A549 (cell line): ENCODE data around the gene MFAP4. TPM values are rescaled to one million over a fixed set of nuclear protein-coding genes. Genes with fewer than 3 reads are reported as not detected.

ENCODE experiments used
- ATAC-seq, 2 experiments: fragments of 200-7000 bp in 1 of 2; fragments of >200 bp in 1 of 2; cut with Nextera tagmentation in 1 of 2; cut with Tn5 transposase in 1 of 2; 3 replicates each; pipeline versions ENCODE4 v1.8.0 to v1.9.1; 2018 to 2020; ENCODE audit warnings: mild to moderate bottlenecking in 1 of 2, moderate library complexity in 1 of 2
- CTCF ChIA-PET: fragments of 300-600 bp; sonication (Branson Sonifier 250); formaldehyde crosslinking; extraction: SDS; loops from one replicate; lab custom pipeline; 2021; ENCODE audit warnings: antibody characterized with exemption, inconsistent platforms; lab: Yijun Ruan, JAX
- POLR2A ChIA-PET: fragments of 350-600 bp; formaldehyde crosslinking; extraction: SDS; loops from one replicate; lab custom pipeline; 2021; ENCODE audit warnings: antibody characterized with exemption, inconsistent platforms; lab: Yijun Ruan, JAX
- DNase-seq, 2 experiments: peaks; one replicate each; pipeline versions ENCODE4 v3.0.0 to v3.0.0-alpha.2; 2011 to 2016; ENCODE audit warnings: low read depth in 1 of 2, low spot score in 1 of 2
- FAIRE-seq: peaks from 2 replicates; lab custom pipeline; 2011; peaks lifted over from hg19 to GRCh38; lab: Jason Lieb, UNC
- H3K27ac ChIP-seq, 2 experiments: fragments of >200 bp; sonication (Bioruptor Twin); formaldehyde crosslinking; 3 replicates each; pipeline ENCODE4 v1.5.1; 2016 to 2017
- H3K4me1 ChIP-seq: fragments of >200 bp; sonication (Bioruptor Twin); formaldehyde crosslinking; 3 replicates; pipeline ENCODE4 v1.6.1; 2016
- H3K4me2 ChIP-seq: fragments of >200 bp; sonication (Bioruptor Twin); formaldehyde crosslinking; 3 replicates; pipeline ENCODE4 v1.6.1; 2016
- H3K4me3 ChIP-seq: fragments of >200 bp; sonication (Bioruptor Twin); formaldehyde crosslinking; 3 replicates; pipeline ENCODE4 v1.5.1; 2016
- H3K9me3 ChIP-seq: fragments of >200 bp; sonication (Bioruptor Twin); formaldehyde crosslinking; 3 replicates; pipeline ENCODE4 v1.6.1; 2016
- CHD4 ChIP-seq: fragments of 200-600 bp; sonication (generic); IDR thresholded peaks from 2 replicates; pipeline ENCODE4 v1.6.1; 2016; ENCODE audit warnings: antibody characterized with exemption, mild to moderate bottlenecking, borderline replicate concordance
- EP300 ChIP-seq, 2 experiments: fragments of >200 bp; sonication (Bioruptor Twin); formaldehyde crosslinking; IDR thresholded peaks; 2 replicates in 1 of 2; 3 replicates in 1 of 2; pipeline ENCODE4 v1.6.1; 2016 to 2017
- FOSL2 ChIP-seq, 2 experiments: fragments of 450-650 bp in 1 of 2; fragments of >200 bp in 1 of 2; sonication (Bioruptor Twin) in 1 of 2; formaldehyde crosslinking; IDR thresholded peaks; 2 replicates each; pipeline versions ENCODE4 v1.5.0 to v1.6.1; 2016 to 2020; ENCODE audit warnings: mild to moderate bottlenecking in 1 of 2, moderate library complexity in 1 of 2
- HDAC2 ChIP-seq: fragments of 200-600 bp; sonication (generic); IDR thresholded peaks from 2 replicates; pipeline ENCODE4 v1.6.1; 2016
- HOXA7 ChIP-seq: fragments of 250-450 bp; sonication (Bioruptor Pico); IDR thresholded peaks from 2 replicates; pipeline ENCODE4 v1.5.0; 2020; ENCODE audit warnings: mild to moderate bottlenecking, moderate library complexity
- HOXB5 ChIP-seq: fragments of 250-450 bp; sonication (Bioruptor Pico); IDR thresholded peaks from 2 replicates; pipeline ENCODE4 v1.5.0; 2020; ENCODE audit warnings: mild to moderate bottlenecking, moderate library complexity
- JUN ChIP-seq, 2 experiments: fragments of >200 bp; sonication (Bioruptor Twin); formaldehyde crosslinking; IDR thresholded peaks; 2 replicates in 1 of 2; 3 replicates in 1 of 2; pipeline ENCODE4 v1.6.1; 2016 to 2017
- KDM1A ChIP-seq: fragments of 200-600 bp; sonication (generic); IDR thresholded peaks from 2 replicates; pipeline ENCODE4 v1.6.1; 2016; ENCODE audit warnings: low read depth, mild to moderate bottlenecking
- NFE2L2 ChIP-seq: fragments of 150-350 bp; conservative IDR thresholded peaks from 2 replicates; pipeline ENCODE4 v1.6.1; 2014; ENCODE audit warnings: low read length
- NR3C1 ChIP-seq: fragments of >200 bp; sonication (Bioruptor Twin); formaldehyde crosslinking; IDR thresholded peaks from 3 replicates; pipeline ENCODE4 v1.6.1; 2017
- POLR2A ChIP-seq: IDR thresholded peaks from 2 replicates; pipeline ENCODE4 v1.6.1; 2012; ENCODE audit warnings: mild to moderate bottlenecking, low read length
- RARB ChIP-seq: fragments of 250-450 bp; sonication (Bioruptor Pico); IDR thresholded peaks from 2 replicates; pipeline ENCODE4 v1.8.0; 2021; ENCODE audit warnings: mild to moderate bottlenecking, moderate library complexity
- RCOR1 ChIP-seq: fragments of 150-350 bp; IDR thresholded peaks from 2 replicates; pipeline ENCODE4 v1.6.1; 2014; ENCODE audit warnings: antibody characterized with exemption, low read length, low read depth
- whole genome bisulfite sequencing: methylation state at CpG from one replicate; pipeline ENCODE4 v1.1.6; 2017; ENCODE audit errors: missing lambda C conversion rate; 5-methylcytosine and 5-hydroxymethylcytosine counted together
- polyA plus RNA-seq, 4 experiments: library from polyadenylated mRNA; depleted of rRNA in 3 of 4; stranded (reverse); fragments of >200 nt; fragmentation: RNase III in 1 of 4; extraction: RNeasy Plus Mini Kit Qiagen cat#74134 plus additional on column Dnase treatment in 1 of 4; gene quantifications; 2 replicates in 3 of 4; 3 replicates in 1 of 4; pipeline ENCODE4 v1.2.3, GENCODE V29; 2011 to 2017
- TF ChIP-seq, protein P1 (sequence below): fragments of 250-450 bp; sonication (Bioruptor Pico); IDR thresholded peaks from 2 replicates; pipeline ENCODE4 v1.5.0; 2020; ENCODE audit warnings: low read depth, mild to moderate bottlenecking, moderate library complexity
- TF ChIP-seq, protein P2 (sequence below): IDR thresholded peaks from 2 replicates; pipeline ENCODE4 v1.6.1; 2012
- TF ChIP-seq, protein P3 (sequence below): fragments of 450-650 bp; IDR thresholded peaks from 2 replicates; pipeline ENCODE4 v1.6.1; 2014; ENCODE audit warnings: antibody characterized with exemption

The MFAP4 gene
- polyA plus RNA-seq, 2 of the 4 experiments (the other 2 are of a cell fraction) = 0.13 TPM; not detected in 1

DNA sequence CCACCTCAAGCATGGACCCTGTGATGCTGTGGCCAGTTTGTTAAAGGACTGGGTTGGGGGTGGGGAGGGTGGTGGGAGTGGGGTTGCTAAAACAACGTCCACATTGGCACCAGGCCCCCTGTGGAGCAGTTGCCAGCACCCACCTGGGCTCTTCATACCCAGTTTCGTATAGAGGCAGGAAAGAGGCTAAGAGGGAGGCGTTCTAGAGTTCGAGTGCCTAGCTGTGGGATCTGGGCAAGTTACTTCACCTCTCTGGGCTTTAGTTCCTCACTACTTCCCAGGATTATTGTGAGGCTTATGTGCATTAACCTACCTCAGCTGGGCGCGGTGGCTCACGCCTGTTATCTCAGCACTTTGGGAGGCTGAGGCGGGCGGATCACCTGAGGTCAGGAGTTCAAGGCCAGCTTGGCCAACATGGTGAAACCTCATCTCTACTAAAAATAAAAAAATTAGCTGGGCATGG, 1.4 kb downstream of the MFAP4 start:
- TF ChIP-seq HOXB5 (CRISPR knock-in tag) = no peak
- H3K4me1 ChIP-seq = peaks cover 33% of the 10 kb centered on the region
- 94% methylated on average over 9 of the region's 9 CpGs for WGBS
- ChIA-PET CTCF (interaction anchor here (0.8 to 6.0 kb wide), 11 partner anchors 10 to 381 kb away, joined by 3 to 44 read pairs (median 4); partner anchors contain the start of gene B9D1), POLR2A (interaction anchor here (5.3 kb wide), 1 partner anchor 8 kb away, joined by 45 read pairs; the partner anchor contains the start of gene MAPK7)
- H3K9me3 ChIP-seq = no peaks in the 10 kb centered on the region
- no peak overlapping the region; a peak in 1 of 6 replicates for H3K27ac ChIP-seq
- no peak overlapping the region for H3K4me3 ChIP-seq
- FAIRE-seq (no peak), DNase-seq (no peak), ATAC-seq (no peak)
- no peak overlapping the region for H3K4me2 ChIP-seq

DNA sequence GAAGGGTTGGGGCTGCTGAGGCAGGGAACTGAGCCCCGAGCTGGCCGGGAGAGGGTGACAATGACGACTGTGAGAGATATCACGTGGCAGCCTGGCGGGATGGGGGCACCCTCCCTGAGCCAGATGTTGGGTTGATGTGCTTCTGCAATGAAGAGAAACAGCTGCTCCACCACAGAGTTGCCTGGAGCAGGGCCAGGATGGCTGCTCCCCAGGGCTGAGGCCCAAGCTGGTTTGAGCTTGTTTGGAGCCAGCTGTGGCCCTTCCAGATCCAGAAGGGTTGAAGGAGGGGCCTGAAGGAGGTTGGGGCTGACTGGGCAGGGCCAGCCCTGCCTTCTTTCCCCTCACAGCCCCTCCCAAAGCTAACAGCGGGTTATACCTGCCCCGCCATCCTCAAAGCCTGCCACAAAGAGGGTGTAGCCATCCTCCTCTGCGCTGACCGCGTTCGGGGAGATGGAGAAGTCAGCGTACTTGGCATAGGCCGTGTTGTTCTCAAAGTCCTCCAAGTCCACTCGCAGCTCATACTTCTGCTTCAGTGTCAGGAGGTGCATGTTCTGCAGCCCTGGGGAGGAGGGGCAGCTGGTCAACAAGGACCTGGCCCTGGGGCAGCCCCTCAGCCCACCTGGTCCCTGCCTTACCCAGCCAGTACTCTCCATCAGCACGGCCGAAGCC, 2.1 kb downstream of the MFAP4 start:
- FAIRE-seq = no peak
- WGBS = 92% methylated on average over 16 of the region's 16 CpGs
- peak in 1 of 2 experiments; percentile 13; a peak in 2 of 6 replicates for ATAC-seq
- DNase-seq = no peak
- ChIA-PET CTCF (interaction anchor here (1.0 to 6.0 kb wide), 8 partner anchors 10 to 381 kb away, joined by 3 to 44 read pairs (median 6); partner anchors contain the start of gene B9D1), POLR2A (no interaction called here)
- peaks cover 33% of the 10 kb centered on the region for H3K4me1 ChIP-seq
- H3K27ac ChIP-seq = no peak overlapping the region
- H3K4me3 ChIP-seq = no peak overlapping the region
- TF ChIP-seq RARB (no peak), HOXA7 (CRISPR knock-in tag) (no peak), JUN (IDR thresholded peaks at IDR 0.05) (no peak), FOSL2 (IDR thresholded peaks at IDR 0.05) (no peak), FOSL2 (CRISPR knock-in tag; IDR thresholded peaks at IDR 0.05) (no peak), RCOR1 (no peak), CHD4 (no peak), HDAC2 (no peak), KDM1A (no peak), POLR2A (no peak), EP300 (IDR thresholded peaks at IDR 0.05) (no peak), NFE2L2 (no peak)
- TF ChIP-seq, protein P1, sequence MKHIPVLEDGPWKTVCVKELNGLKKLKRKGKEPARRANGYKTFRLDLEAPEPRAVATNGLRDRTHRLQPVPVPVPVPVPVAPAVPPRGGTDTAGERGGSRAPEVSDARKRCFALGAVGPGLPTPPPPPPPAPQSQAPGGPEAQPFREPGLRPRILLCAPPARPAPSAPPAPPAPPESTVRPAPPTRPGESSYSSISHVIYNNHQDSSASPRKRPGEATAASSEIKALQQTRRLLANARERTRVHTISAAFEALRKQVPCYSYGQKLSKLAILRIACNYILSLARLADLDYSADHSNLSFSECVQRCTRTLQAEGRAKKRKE (CRISPR knock-in tag) = no peak
- TF ChIP-seq, protein P2, sequence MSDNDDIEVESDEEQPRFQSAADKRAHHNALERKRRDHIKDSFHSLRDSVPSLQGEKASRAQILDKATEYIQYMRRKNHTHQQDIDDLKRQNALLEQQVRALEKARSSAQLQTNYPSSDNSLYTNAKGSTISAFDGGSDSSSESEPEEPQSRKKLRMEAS = no peak
- TF ChIP-seq, protein P3, sequence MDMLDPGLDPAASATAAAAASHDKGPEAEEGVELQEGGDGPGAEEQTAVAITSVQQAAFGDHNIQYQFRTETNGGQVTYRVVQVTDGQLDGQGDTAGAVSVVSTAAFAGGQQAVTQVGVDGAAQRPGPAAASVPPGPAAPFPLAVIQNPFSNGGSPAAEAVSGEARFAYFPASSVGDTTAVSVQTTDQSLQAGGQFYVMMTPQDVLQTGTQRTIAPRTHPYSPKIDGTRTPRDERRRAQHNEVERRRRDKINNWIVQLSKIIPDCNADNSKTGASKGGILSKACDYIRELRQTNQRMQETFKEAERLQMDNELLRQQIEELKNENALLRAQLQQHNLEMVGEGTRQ = no peak
- H3K9me3 ChIP-seq = no peaks in the 10 kb centered on the region
- H3K4me2 ChIP-seq = no peak overlapping the region

DNA sequence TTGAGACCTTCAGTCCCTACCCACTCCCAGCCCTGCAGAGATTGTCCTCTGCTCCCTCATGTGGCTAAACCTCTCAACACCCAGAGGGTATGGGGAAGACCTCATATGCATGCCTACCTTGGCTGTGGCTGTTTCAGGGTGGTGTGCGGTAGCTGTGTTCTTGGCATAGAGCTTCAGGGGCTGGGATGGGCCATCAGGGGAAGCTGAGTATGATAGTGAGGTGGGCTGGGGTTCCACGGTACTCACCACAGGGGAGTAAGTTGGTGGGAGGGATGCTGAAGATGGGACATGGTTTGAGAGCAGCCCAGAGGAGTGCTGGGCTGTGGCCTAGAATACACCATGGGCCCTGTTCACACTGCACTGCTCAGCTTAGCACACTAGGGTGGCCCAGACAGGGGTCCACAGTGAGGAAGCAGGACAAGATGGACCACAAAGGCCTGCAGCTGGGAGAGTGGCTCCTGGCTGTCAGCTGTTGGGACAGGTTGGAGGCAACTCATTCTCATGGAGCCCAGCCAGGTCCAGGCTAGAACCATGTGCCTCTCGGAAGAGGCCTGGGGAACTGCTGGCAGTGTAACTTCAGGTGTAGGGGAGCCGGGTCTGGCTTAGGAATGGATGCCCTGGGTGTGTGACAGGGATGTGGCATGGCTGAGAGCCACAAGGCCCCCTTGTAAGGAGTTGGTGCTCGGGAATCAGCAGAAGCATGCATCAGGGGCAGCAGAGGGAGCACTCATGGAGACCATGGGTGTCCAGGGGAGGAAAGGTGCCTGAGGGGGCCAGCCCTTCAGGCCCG, 3.1 kb downstream of the MFAP4 start:
- Histone ChIP-seq H3K4me2 (no peak overlapping the region), H3K4me1 (peaks cover 40% of the 10 kb centered on the region), H3K4me3 (no peak overlapping the region), H3K27ac (no peak overlapping the region), H3K9me3 (no peaks in the 10 kb centered on the region)
- ChIA-PET CTCF (interaction anchor here (2.0 to 6.0 kb wide), 4 partner anchors 18 to 64 kb away, joined by 7 to 44 read pairs (median 22); partner anchors contain the start of gene B9D1), POLR2A (no interaction called here)
- DNase-seq = no peak
- 96% methylated on average over 6 of the region's 6 CpGs for WGBS
- no peak for TF ChIP-seq NR3C1
- FAIRE-seq = no peak
- ATAC-seq = no peak
